ENCODE data around the gene PFN4. TPM values are rescaled to one million over a fixed set of nuclear protein-coding genes. Genes with fewer than 3 reads are reported as not detected.
"Not testable (repeated sequence)": the region's sequence is repeated elsewhere in the genome, so short reads cannot be mapped to it uniquely, and the experiment has no call there.

The PFN4 gene
- total RNA-seq, 1 donor from 2014 or later = 1.3 TPM

DNA sequence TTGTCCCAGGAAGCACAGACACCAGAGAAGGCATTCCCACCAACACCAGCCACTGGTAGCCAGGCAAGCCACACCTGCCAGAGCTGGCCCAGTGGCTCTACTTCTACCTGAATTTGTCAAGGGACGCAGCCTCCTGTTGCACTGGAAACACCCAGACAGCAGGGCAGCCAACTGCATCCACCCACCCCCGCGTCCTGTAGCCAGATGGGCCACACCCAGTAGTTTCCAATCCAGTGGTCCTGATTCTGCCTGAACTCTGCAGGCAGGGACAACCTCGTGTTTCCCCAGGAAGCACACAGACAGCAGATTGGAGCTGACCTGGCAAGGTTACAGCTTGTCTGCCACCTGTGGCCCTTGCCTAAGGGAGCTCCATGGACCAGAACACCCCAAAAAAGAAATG lies 18.2 kb downstream of the PFN4 start:
- Mint-ChIP-seq H3K27ac (no peak overlapping the region), H3K36me3 (peaks cover 6% of the 10 kb centered on the region), H3K4me1 (ENCODE audit: unreplicated experiment) (no peaks in the 10 kb centered on the region), H3K9me3 (peaks cover 11% of the 10 kb centered on the region), H3K4me3 (no peak overlapping the region), H3K27me3 (no peaks in the 10 kb centered on the region)
- no peak for TF ChIP-seq CTCF (conservative IDR thresholded peaks at IDR 0.05)
- no peak for DNase-seq (ENCODE audit: extremely low spot score, unreplicated experiment)

- Mint-ChIP-seq H3K27ac (no peak overlapping the region), H3K4me3 (no peak overlapping the region), H3K36me3 (peaks cover 6% of the 10 kb centered on the region), H3K9me3 (peaks cover 9% of the 10 kb centered on the region), H3K4me1 (ENCODE audit: unreplicated experiment) (no peaks in the 10 kb centered on the region), H3K27me3 (no peaks in the 10 kb centered on the region)
- no peak for TF ChIP-seq CTCF (conservative IDR thresholded peaks at IDR 0.05)
- no peak for DNase-seq (ENCODE audit: extremely low spot score, unreplicated experiment)
Observed at GRCh38 chr2:24104110-24104650, 19.0 kb downstream of the PFN4 start.

DNA sequence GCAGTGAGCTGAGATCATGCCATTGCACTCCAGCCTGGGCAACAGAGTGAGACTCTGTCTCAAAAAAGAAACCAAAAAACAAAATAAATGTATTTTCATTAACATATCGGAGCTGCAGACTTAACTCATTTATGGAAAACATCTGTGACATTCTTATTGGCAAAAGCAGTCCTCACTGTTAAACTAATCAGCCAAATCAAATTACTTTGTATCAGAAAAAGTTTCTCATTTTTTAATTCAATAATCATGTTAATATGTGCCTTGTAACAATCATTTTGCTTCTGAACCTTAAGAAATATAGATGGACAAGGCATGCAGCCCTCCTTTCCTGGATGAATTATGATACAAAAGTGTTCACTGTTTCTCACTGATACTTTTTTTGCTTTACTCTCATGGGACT lies 20.5 kb downstream of the PFN4 start:
- Mint-ChIP-seq H3K27ac (no peak overlapping the region), H3K4me3 (no peak overlapping the region), H3K4me1 (ENCODE audit: unreplicated experiment) (no peaks in the 10 kb centered on the region), H3K27me3 (no peaks in the 10 kb centered on the region), H3K36me3 (peaks cover 6% of the 10 kb centered on the region), H3K9me3 (peaks cover 2% of the 10 kb centered on the region)
- no peak for TF ChIP-seq CTCF (conservative IDR thresholded peaks at IDR 0.05)
- no peak for DNase-seq (ENCODE audit: extremely low spot score, unreplicated experiment)

DNA sequence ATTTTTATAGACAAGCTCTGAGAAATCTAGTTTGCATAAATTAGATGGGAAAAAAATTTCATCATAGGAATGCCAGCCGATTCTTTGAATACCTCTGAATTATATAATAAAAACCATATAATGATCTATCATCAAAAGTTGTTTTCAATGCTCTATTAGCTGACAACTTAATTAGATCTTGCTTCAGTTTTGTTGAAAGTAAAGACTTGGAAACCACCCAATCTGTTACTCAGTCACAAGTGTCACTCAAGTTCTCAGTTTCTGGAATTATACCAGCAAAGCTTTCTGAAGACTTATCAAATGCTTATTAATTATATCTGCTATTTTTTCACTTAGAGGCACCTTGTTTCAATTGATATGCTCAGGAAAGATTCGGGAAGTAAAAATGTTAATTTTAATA lies 21.1 kb downstream of the PFN4 start:
- no peak overlapping the region for H3K4me3 Mint-ChIP-seq
- no peaks in the 10 kb centered on the region for H3K27me3 Mint-ChIP-seq
- no peak for DNase-seq (ENCODE audit: extremely low spot score, unreplicated experiment)
- H3K4me1 Mint-ChIP-seq (ENCODE audit: unreplicated experiment) = no peaks in the 10 kb centered on the region
- peaks cover 6% of the 10 kb centered on the region for H3K36me3 Mint-ChIP-seq
- H3K27ac Mint-ChIP-seq = no peak overlapping the region
- TF ChIP-seq CTCF (conservative IDR thresholded peaks at IDR 0.05) = no peak
- no peaks in the 10 kb centered on the region for H3K9me3 Mint-ChIP-seq

DNA sequence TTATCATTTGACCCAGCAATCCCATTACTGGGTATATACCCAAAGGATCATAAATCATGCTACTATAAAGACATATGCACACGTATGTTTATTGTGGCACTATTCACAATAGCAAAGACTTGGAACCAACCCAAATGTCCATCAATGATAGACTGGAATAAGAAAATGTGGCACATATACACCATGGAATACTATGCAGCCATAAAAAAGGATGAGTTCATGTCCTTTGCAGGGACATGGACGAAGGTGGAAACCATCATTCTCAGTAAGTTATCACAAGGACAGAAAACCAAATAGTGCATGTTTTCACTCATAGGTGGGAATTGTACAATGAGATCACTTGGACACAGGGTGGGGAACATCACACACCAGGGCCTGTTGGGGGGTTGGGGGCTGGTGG lies 22.4 kb downstream of the PFN4 start:
- DNase-seq (ENCODE audit: extremely low spot score, unreplicated experiment); H3K4me3 Mint-ChIP-seq; H3K4me1 Mint-ChIP-seq (ENCODE audit: unreplicated experiment); H3K27me3 Mint-ChIP-seq; H3K9me3 Mint-ChIP-seq; H3K36me3 Mint-ChIP-seq; H3K27ac Mint-ChIP-seq: not testable (repeated sequence)

- not testable (repeated sequence) for H3K9me3 Mint-ChIP-seq; DNase-seq (ENCODE audit: extremely low spot score, unreplicated experiment); H3K4me1 Mint-ChIP-seq (ENCODE audit: unreplicated experiment); H3K27me3 Mint-ChIP-seq; H3K4me3 Mint-ChIP-seq; H3K36me3 Mint-ChIP-seq; H3K27ac Mint-ChIP-seq
Observed at GRCh38 chr2:24095171-24095677, 27.9 kb downstream of the PFN4 start.

- not testable (repeated sequence) for H3K4me1 Mint-ChIP-seq (ENCODE audit: unreplicated experiment); DNase-seq (ENCODE audit: extremely low spot score, unreplicated experiment); H3K9me3 Mint-ChIP-seq; H3K36me3 Mint-ChIP-seq; H3K4me3 Mint-ChIP-seq; H3K27me3 Mint-ChIP-seq; H3K27ac Mint-ChIP-seq
Observed at GRCh38 chr2:24093270-24093669, 29.9 kb downstream of the PFN4 start.

All from type B pancreatic cell (in vitro differentiated cells).